Measurements from ENCODE around the gene FAAH.

The FAAH gene

DNA sequence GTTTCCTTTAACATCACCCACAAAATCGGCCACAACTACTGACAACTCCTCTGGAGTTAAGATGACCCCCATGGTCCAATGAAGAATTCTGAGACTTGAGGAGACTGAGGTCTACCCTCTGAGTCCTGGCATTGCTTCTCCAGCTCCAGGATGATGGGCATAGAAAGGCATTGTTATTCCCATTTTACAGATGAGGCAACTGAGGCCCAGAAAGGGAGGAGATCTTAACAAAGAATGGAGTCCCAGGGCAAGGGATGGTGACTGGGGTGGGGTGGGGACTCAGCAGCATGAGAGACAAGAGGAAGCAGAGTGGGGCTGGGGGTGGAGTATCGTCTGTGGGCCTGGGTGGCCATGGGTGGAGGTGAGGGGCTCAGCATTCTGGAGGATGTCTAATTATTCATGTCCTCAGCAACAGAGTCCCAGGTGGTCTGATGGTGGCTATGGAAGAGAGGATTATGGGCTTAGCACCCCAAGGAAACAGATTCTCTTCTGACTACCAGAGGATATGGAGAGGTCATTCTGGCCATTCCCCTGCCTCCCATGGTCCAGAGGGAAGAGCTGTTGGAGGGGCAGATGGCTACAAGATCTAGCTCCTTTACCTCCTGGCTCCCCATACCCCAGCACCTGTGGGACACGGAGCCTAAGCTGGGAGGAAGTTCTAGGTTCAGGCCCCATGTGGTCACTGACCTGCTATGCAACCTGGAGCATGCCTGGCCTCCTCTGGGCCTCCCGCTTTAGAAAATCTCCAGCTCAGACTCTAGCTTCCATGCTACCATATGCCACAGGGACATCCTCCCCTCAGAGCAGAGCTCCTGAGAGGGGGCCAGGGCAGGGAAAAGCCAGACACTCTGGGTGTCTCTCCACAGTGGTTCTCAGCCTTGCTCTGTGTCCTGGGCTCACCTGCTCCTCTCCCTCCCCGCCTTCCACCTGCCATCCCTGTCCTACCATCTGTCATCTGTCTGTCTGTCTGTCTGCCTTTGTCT lies 58.1 kb downstream of the FAAH start:
- no peak for DNase-seq (ENCODE audit: low read depth)

DNA sequence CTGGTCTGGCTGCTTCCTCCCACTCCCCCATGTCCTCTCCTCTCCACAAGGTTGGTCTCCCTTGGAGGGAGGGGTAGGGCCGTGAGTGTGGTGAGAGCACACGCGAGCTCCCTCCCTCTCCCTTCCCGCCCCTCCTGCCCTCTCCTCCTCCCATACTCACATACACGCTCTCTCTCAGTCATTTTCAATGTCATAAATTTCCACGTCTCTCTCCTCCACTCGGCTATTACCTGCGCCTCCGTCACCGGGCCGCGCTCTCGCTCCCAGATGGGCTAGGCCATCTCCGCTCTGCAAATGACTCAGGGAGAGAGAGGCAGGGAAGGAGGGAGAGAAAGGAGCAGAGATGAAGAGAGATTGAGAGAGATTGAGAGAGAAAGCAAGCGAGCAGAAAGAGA lies 58.8 kb downstream of the FAAH start:
- DNase-seq (ENCODE audit: low read depth): no peak

DNA sequence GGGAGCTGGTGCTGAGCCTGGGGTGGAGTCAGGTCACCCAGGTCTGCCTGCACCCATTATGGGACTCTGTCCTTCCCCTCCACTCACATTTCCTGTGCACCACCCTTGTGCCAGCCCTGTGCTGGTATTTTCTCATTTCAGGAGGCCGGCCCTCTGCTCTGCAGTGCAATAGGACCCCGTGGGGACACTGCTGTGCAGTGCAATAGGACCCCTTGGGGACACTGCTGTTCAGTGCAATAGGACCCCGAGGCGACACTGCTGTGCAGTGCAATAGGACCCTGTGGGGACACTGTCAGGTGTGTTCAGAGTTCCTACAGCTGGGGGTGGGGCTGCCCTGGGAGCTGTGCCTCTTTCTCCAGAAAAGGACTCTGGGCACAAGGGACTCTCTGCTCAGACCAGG lies 59.3 kb downstream of the FAAH start:
- no peak for DNase-seq (ENCODE audit: low read depth)

DNA sequence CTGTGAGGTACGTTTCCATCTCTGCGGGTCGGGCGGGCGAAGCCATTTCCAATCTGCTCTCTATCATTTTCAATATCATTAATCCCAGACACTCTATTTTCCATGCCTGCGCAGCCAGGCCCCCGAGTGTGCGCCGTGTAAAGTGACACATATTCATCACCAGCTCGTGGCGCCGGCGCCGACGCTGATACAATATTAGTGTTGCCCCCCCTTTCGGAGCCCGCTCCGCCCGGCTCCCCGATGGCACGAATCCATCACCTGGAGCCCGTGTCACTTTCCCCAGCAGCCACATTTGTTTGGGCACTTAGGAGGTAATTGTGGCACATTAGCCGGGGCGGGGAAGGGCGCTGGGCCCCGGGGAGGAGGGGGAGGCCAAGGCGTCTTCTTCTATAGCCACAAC lies 61.8 kb downstream of the FAAH start:
- no peak for DNase-seq (ENCODE audit: low read depth)

DNA sequence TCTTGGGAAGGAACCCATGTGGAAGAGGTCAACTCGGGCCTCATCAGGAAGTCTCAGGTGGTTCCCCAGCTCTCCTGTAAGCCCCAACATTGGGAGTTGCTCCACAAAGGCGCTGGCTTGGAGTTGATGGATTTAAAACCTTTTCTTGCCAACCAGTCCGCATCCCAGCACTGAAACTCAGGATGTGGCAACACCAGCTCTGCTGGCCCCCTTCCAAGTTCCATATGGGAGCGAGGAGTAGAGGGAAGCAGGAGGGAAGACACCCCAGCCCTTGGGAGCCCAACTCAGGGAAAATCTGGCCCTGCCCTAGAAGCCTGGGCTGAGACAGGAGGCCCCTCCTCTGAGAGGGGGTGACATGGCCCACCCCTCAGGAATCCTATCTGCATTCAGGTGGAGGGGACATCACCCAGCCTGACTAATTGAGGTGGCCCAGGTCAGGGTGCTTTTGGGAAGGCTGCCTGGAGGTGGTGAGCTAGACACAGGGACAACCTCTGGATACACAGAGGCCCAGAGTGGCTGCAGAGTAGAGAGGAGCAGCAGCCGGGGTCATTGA lies 62.4 kb downstream of the FAAH start:
- no peak for DNase-seq (ENCODE audit: low read depth)

DNA sequence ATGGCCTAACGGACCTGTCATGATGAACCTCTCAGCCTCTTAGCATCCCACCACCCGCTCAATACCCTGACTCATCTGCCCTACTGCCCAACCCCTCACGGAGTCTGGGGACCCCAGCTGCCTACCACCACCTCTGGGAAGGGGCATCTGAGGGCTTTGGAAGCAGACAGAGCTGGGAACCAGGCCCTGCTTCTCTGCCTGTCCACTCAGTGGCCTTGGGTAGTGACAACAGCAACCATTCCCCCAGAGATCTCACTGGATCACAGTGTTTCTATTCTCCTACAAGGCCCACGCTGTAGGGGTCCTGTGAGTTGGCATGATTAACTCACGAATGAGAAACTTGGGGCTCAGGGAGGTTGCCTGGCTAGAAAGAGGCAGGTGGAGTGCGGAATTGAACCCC lies 63.1 kb downstream of the FAAH start:
- DNase-seq (ENCODE audit: low read depth): no peak

DNA sequence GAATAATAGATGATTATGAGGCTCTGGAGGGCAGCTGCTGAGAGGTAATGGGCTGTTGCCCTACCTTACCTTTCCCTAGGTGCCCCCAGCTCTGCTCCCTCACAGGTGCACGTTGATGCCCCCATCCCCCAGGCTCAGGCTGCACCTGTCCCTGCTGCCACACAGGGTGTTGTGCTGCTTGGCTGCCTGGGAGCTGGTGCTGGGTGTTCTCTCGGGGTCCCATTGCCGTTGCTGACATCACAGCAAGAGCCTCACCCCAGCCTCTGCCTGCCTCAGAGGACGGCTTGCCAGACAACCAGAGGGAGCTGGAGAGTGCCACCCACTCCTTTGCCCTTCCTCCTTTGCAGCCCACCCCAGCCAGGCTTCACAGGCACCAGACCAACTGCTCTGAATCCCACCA lies 64.1 kb downstream of the FAAH start:
- DNase-seq (ENCODE audit: low read depth): no peak

DNA sequence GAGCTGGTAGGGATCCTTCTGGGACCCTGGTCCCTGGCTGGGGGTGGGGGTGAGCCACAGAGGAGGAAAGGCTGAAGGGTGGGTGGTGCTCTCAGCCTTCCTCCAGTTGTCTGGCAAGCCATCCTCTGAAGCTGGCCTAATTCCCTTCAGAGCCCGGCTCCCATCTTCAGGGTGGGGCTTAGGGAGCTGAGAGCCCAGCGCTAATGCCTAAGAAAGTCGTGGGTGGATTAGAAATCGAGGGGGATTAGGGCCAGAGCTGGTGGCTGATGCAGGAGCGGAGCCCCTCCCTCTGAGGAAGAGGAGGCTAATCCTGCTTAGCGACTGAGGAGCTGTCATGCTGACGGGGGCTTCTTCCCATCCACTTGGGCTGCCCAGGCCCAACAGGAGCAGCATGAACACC lies 64.7 kb downstream of the FAAH start:
- DNase-seq (ENCODE audit: low read depth): no peak

DNA sequence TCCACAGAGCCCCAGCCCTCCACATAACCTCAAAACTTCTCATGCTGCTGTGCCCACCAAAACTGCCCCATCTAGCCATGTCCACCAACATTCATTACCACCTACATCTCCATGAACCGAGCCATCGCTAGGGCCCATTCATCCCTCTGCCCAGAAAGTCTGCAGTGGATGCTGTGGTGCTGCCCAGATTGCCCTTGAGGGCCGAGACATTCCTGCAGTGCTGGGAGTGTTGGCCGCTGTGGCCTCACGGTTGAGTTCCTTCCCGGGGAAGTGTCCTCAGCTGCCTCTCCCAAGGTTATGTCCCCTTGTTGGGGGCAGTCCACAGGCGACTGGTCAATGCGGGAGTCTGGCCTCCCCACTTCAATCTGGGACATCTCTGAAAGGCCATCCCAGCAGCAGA lies 65.2 kb downstream of the FAAH start:
- DNase-seq (ENCODE audit: low read depth): no peak

DNA sequence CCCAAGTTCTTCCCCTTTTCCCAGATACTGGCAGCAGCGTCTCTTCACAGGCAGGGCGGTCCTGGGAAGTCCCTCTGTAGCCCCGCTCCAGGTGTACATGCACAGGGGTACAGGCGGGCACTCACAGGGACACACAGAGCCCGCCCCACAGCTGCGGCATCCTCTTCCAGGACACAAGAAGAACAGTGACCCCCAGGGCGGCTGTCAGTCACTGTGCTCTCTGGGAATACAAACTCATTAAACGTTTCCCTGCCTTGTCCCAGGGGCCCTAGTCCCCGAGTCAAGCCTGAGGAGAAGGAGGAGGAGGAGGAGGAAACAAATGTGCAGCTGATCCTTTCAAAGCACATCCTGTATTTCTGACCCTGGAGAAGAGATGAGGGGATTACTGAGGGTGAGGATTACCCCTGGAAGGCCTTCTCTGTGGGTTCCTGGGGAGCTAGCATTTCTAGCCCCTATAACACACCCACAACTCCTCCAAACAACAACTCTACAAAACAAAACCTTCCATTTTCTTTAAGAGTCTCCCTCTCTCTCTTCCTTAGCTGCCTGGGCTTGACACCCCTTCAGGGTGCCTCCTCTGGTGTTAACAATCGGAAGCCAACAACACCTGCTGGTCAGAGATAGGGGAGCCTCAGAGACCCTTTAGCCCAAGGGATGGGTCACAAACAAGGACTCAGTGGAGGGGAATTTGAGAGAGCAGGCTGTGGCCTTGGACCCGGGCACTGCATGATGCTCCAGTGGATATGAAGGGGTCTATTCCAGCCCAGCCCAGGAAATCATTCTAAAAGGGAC lies 67.1 kb downstream of the FAAH start:
- no peak for DNase-seq (ENCODE audit: low read depth)

DNA sequence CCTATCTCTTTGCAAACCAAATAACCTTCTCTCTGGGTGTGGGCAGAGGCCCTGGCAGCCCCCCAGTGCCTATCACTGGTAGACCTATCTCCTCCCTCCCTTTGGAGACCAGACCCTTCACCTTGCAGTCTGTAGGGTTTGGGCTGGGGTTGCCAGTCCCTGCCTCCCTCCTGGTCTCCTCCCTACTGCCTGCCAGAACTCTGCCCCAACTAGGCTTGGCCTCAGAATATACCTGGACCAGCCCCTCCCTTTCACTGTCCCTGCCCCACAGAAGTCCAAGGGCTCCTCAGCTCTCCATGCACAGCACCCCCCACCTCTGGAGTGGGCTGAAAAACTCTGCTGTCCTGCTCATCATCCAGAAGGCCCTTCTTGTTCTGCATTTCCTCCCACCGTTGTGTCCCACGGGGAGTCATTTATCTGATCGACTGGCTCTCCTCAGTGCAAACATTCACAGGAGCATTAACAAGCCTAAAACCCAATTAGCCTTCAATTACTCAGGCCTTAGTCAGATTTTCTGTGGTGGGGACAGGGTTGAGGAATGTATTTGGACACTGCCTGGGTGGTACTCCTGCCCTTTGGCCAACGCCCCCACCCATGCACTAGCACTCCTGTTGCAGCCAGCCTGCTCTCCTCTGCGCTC lies 67.8 kb downstream of the FAAH start:
- DNase-seq (ENCODE audit: low read depth): no peak
